Thyroid gland (tissue), 4 donors: ENCODE data around the gene MEI1. TPM values are rescaled to one million over a fixed set of nuclear protein-coding genes. Genes with fewer than 3 reads are reported as not detected.

Experiments
- DNase-seq, 2 donors: peaks; one replicate each; pipeline ENCODE4 v3.0.0-alpha.2; 2019
- H3K27ac ChIP-seq, 3 donors: fragments of 200-600 bp; sonication (generic); 1 replicate in 2 of 3; 2 replicates in 1 of 3; pipeline ENCODE4 v1.5.1; 2016 to 2019; ENCODE audit warnings: mild to moderate bottlenecking in 1 of 3, moderate library complexity in 1 of 3
- H3K27me3 ChIP-seq: fragments of 200-600 bp; sonication (generic); one replicate; pipeline ENCODE4 v1.5.1; 2019
- H3K36me3 ChIP-seq, 2 donors: fragments of 200-600 bp; sonication (generic); one replicate each; pipeline ENCODE4 v1.5.1; 2016 to 2019
- H3K4me1 ChIP-seq, 2 donors: fragments of 200-600 bp; sonication (generic); one replicate each; pipeline ENCODE4 v1.5.1; 2017 to 2019
- H3K4me3 ChIP-seq, 3 donors: fragments of 200-600 bp; sonication (generic); replicated peaks in 1 of 3; 1 replicate in 2 of 3; 2 replicates in 1 of 3; pipeline ENCODE4 v1.5.1; 2016; ENCODE audit warnings: mild to moderate bottlenecking in 1 of 3
- H3K9me3 ChIP-seq: fragments of 200-600 bp; sonication (generic); one replicate; pipeline ENCODE4 v1.5.1; 2017
- POLR2A ChIP-seq, 2 donors: fragments of 450-650 bp; IDR thresholded peaks; one replicate each; pipeline ENCODE4 v1.6.1; 2017; ENCODE audit warnings: antibody characterized with exemption in 2 of 2, mild to moderate bottlenecking in 2 of 2, moderate library complexity in 1 of 2
- WGBS, 2 donors: methylation state at CpG; one replicate each; pipeline ENCODE4 v1.1.5; 2017; 5-methylcytosine and 5-hydroxymethylcytosine counted together
- intact Hi-C: fragments of 100-400 bp; cut with DNase I; formaldehyde crosslinking; loops from one replicate; pipeline ENCODE4 v1.15.1; 2023
- total RNA-seq, 4 donors: library from RNA; depleted of rRNA; stranded (reverse); fragments of >200 nt; gene quantifications; one replicate each; pipeline ENCODE4 v1.2.3, GENCODE V29; 2016
- TF ChIP-seq, protein P1 (sequence below), 6 experiments: fragments of 200-600 bp in 3 of 6; fragments of 450-650 bp in 3 of 6; sonication (generic) in 3 of 6; IDR thresholded peaks; one replicate each; pipeline ENCODE4 v1.5.1; 2016 to 2019; ENCODE audit warnings: antibody characterized with exemption in 6 of 6, mild to moderate bottlenecking in 2 of 6, inconsistent platforms in 1 of 6, moderate library complexity in 1 of 6

Gene MEI1
- total RNA-seq, 4 donors from 2014 or later = 0.25 to 5.2 (median 1.4) TPM

GRCh38 chr22:41842996-41843970, 144.0 kb downstream of the MEI1 start:
- Histone ChIP-seq H3K27ac (no peak overlapping the region), H3K4me3 (no peak overlapping the region), H3K4me1 (peaks cover 20 to 22% of the 10 kb centered on the region in 2 donors), H3K36me3 (no peaks in the 10 kb centered on the region), H3K9me3 (no peaks in the 10 kb centered on the region), H3K27me3 (no peaks in the 10 kb centered on the region)
- 97 to 98% methylated on average over 8 of the region's 8 CpGs for WGBS, 2 donors
- no peak for DNase-seq
- intact Hi-C loops = no loop called here
- no peak for TF ChIP-seq POLR2A (IDR thresholded peaks at IDR 0.05)
- TF ChIP-seq, protein P1, sequence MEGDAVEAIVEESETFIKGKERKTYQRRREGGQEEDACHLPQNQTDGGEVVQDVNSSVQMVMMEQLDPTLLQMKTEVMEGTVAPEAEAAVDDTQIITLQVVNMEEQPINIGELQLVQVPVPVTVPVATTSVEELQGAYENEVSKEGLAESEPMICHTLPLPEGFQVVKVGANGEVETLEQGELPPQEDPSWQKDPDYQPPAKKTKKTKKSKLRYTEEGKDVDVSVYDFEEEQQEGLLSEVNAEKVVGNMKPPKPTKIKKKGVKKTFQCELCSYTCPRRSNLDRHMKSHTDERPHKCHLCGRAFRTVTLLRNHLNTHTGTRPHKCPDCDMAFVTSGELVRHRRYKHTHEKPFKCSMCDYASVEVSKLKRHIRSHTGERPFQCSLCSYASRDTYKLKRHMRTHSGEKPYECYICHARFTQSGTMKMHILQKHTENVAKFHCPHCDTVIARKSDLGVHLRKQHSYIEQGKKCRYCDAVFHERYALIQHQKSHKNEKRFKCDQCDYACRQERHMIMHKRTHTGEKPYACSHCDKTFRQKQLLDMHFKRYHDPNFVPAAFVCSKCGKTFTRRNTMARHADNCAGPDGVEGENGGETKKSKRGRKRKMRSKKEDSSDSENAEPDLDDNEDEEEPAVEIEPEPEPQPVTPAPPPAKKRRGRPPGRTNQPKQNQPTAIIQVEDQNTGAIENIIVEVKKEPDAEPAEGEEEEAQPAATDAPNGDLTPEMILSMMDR (IDR thresholded peaks at IDR 0.05) = no peak

DNA sequence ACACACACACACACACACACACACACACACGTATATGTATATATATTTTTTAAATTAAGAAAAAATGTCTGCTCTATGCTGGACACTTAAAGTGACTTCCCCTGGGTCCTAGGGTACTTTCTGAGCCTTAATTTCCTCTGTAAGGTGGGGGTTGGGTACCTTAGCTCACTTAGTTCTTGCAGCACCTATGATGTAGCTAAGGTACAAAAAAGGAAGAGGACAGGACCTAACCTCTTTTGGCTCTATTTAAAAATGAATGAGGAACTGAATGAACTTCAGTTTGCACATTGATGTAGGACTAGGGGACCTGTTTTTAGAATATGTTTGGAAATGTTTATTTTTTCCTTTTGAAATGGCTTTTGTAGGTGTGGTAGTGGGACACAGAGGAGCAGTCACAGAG, 144.7 kb downstream of the MEI1 start:
- DNase-seq = no peak
- no peak overlapping the region for H3K4me3 ChIP-seq
- H3K36me3 ChIP-seq = no peaks in the 10 kb centered on the region
- WGBS, 2 donors = 54 to 89% methylated on average over 1 of the region's 1 CpG
- H3K9me3 ChIP-seq = no peaks in the 10 kb centered on the region
- intact Hi-C loops = no loop called here
- H3K4me1 ChIP-seq = peaks cover 20 to 22% of the 10 kb centered on the region in 2 donors
- no peaks in the 10 kb centered on the region for H3K27me3 ChIP-seq
- no peak overlapping the region for H3K27ac ChIP-seq
- no peak for TF ChIP-seq POLR2A (IDR thresholded peaks at IDR 0.05)
- TF ChIP-seq, protein P1 (IDR thresholded peaks at IDR 0.05) = no peak

DNA sequence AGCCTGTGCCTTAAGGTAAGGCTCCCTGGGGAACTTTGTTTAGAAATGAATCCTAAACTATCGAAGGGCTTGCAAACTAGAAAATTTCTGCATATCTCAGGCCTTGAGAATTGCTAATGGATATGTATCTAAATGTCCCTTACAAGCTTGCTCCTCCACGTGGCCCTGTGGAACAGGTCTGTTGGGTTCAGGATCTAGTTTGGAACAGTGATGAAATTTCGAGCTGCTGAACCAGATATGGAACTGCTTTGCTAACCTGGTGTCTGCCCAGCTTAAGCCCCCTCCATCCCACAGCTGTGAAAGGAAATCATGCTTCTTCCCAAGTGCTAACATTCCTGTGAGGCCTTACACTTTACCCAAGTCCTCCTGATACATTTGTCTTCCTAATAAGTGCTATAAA, 145.2 kb downstream of the MEI1 start:
- no peaks in the 10 kb centered on the region for H3K36me3 ChIP-seq
- DNase-seq = no peak
- H3K27ac ChIP-seq = no peak overlapping the region
- WGBS, 2 donors = 42 to 49% methylated on average over 3 of the region's 3 CpGs
- TF ChIP-seq POLR2A (IDR thresholded peaks at IDR 0.05) = no peak
- TF ChIP-seq, protein P1 (IDR thresholded peaks at IDR 0.05) = no peak
- H3K4me3 ChIP-seq = no peak overlapping the region
- H3K27me3 ChIP-seq = no peaks in the 10 kb centered on the region
- intact Hi-C loops = no loop called here
- H3K4me1 ChIP-seq = peaks cover 20 to 22% of the 10 kb centered on the region in 2 donors
- no peaks in the 10 kb centered on the region for H3K9me3 ChIP-seq

GRCh38 chr22:41845380-41846267, 146.3 kb downstream of the MEI1 start:
- H3K4me1 ChIP-seq = peaks cover 20 to 22% of the 10 kb centered on the region in 2 donors
- H3K36me3 ChIP-seq = no peaks in the 10 kb centered on the region
- intact Hi-C loops = no loop called here
- no peak overlapping the region for H3K4me3 ChIP-seq
- H3K9me3 ChIP-seq = no peaks in the 10 kb centered on the region
- H3K27me3 ChIP-seq = no peaks in the 10 kb centered on the region
- no peak overlapping the region for H3K27ac ChIP-seq
- DNase-seq = no peak
- 62 to 72% methylated on average over 4 of the region's 4 CpGs for WGBS, 2 donors
- TF ChIP-seq, protein P1 (IDR thresholded peaks at IDR 0.05) = no peak
- no peak for TF ChIP-seq POLR2A (IDR thresholded peaks at IDR 0.05)
